SK-N-SH treated with all-trans-retinoic acid at 6 μM for 48 hours (cell line): ENCODE measurements around the gene CHSY1.

Source experiments
- ATAC-seq: fragments of 200-7000 bp; cut with Tn5 transposase; 3 replicates; pipeline ENCODE4 v1.9.1; 2020; ENCODE audit warnings: mild to moderate bottlenecking, moderate library complexity
- ARNTL ChIP-seq: fragments of 450-650 bp; formaldehyde crosslinking; IDR thresholded peaks from 2 replicates; pipeline ENCODE4 v1.5.0; 2020; ENCODE audit warnings: low read depth, mild to moderate bottlenecking, moderate library complexity, borderline replicate concordance
- BACH2 ChIP-seq: fragments of 250-450 bp; sonication (Bioruptor Pico); IDR thresholded peaks from 2 replicates; pipeline ENCODE4 v1.9.0; 2021; ENCODE audit warnings: mild to moderate bottlenecking, borderline replicate concordance
- CREB5 ChIP-seq: fragments of 250-450 bp; sonication (Bioruptor Pico); IDR thresholded peaks from 2 replicates; pipeline ENCODE4 v1.5.1; 2020; ENCODE audit warnings: low read depth, mild to moderate bottlenecking, moderate library complexity
- CSDC2 ChIP-seq: fragments of 250-450 bp; sonication (Bioruptor Pico); IDR thresholded peaks from 2 replicates; pipeline ENCODE4 v1.5.0; 2020; ENCODE audit warnings: mild to moderate bottlenecking, moderate library complexity
- CSRNP3 ChIP-seq: fragments of 250-450 bp; sonication (Bioruptor Pico); IDR thresholded peaks from 2 replicates; pipeline ENCODE4 v1.5.1; 2021; ENCODE audit warnings: mild to moderate bottlenecking, moderate library complexity
- ESRRG ChIP-seq: fragments of 250-450 bp; sonication (Bioruptor Pico); IDR thresholded peaks from 2 replicates; pipeline ENCODE4 v1.6.1; 2021; ENCODE audit warnings: mild to moderate bottlenecking
- GLIS3 ChIP-seq: fragments of 250-450 bp; sonication (Bioruptor Pico); IDR thresholded peaks from 2 replicates; pipeline ENCODE4 v1.5.0; 2020; ENCODE audit warnings: mild to moderate bottlenecking, moderate library complexity
- ISL1 ChIP-seq: fragments of 250-450 bp; sonication (Bioruptor Pico); IDR thresholded peaks from 2 replicates; pipeline ENCODE4 v2.1.2; 2022; ENCODE audit warnings: mild to moderate bottlenecking, moderate library complexity
- OSR1 ChIP-seq: fragments of 250-450 bp; sonication (Bioruptor Pico); IDR thresholded peaks from 2 replicates; pipeline ENCODE4 v1.8.0; 2022; ENCODE audit warnings: moderate library complexity, mild to moderate bottlenecking, inconsistent platforms
- PATZ1 ChIP-seq: fragments of 250-450 bp; sonication (Bioruptor Pico); IDR thresholded peaks from 2 replicates; pipeline ENCODE4 v1.8.0; 2020; ENCODE audit warnings: mild to moderate bottlenecking, moderate library complexity, borderline replicate concordance
- POU6F1 ChIP-seq: fragments of 250-450 bp; sonication (Bioruptor Pico); IDR thresholded peaks from 2 replicates; pipeline ENCODE4 v1.8.0; 2021; ENCODE audit warnings: low read depth, mild to moderate bottlenecking, moderate library complexity, borderline replicate concordance
- RARB ChIP-seq: fragments of 250-450 bp; sonication (Bioruptor Pico); IDR thresholded peaks from 2 replicates; pipeline ENCODE4 v1.8.0; 2021; ENCODE audit warnings: mild to moderate bottlenecking, moderate library complexity
- SNAI2 ChIP-seq: fragments of 250-450 bp; sonication (Bioruptor Pico); IDR thresholded peaks from 2 replicates; pipeline ENCODE4 v1.5.0; 2020; ENCODE audit warnings: mild to moderate bottlenecking, moderate library complexity
- TCF4 ChIP-seq: fragments of 250-450 bp; sonication (Bioruptor Pico); IDR thresholded peaks from 2 replicates; pipeline ENCODE4 v1.8.0; 2021; ENCODE audit warnings: mild to moderate bottlenecking, moderate library complexity, borderline replicate concordance
- TOX ChIP-seq: fragments of 250-450 bp; sonication (Bioruptor Pico); IDR thresholded peaks from 2 replicates; pipeline ENCODE4 v1.8.0; 2021; ENCODE audit warnings: mild to moderate bottlenecking, moderate library complexity, borderline replicate concordance
- TSHZ2 ChIP-seq: fragments of 250-450 bp; sonication (Bioruptor Pico); IDR thresholded peaks from 2 replicates; pipeline ENCODE4 v1.5.0; 2020; ENCODE audit warnings: mild to moderate bottlenecking, moderate library complexity
- ZC3H10 ChIP-seq: fragments of 250-450 bp; sonication (Bioruptor Pico); IDR thresholded peaks from 2 replicates; pipeline ENCODE4 v1.5.1; 2021; ENCODE audit warnings: mild to moderate bottlenecking, moderate library complexity
- ZFP3 ChIP-seq: fragments of 250-450 bp; sonication (Bioruptor Pico); IDR thresholded peaks from 2 replicates; pipeline ENCODE4 v1.5.0; 2020; ENCODE audit warnings: mild to moderate bottlenecking, moderate library complexity
- ZFP30 ChIP-seq: fragments of 450-650 bp; formaldehyde crosslinking; IDR thresholded peaks from 2 replicates; pipeline ENCODE4 v1.5.0; 2022; ENCODE audit warnings: mild to moderate bottlenecking, moderate library complexity
- ZNF565 ChIP-seq: fragments of 450-650 bp; formaldehyde crosslinking; conservative IDR thresholded peaks from 2 replicates; pipeline ENCODE4 v1.5.0; 2020; ENCODE audit warnings: low read depth, mild to moderate bottlenecking, moderate library complexity
- ZNF70 ChIP-seq: fragments of 450-650 bp; formaldehyde crosslinking; IDR thresholded peaks from 2 replicates; pipeline ENCODE4 v1.5.0; 2020; ENCODE audit warnings: mild to moderate bottlenecking, moderate library complexity
- ZNF8 ChIP-seq: fragments of 450-650 bp; formaldehyde crosslinking; IDR thresholded peaks from 2 replicates; pipeline ENCODE4 v1.5.0; 2020; ENCODE audit warnings: mild to moderate bottlenecking, moderate library complexity

Gene CHSY1

GRCh38 chr15:101156061-101156460 is 95.8 kb downstream of the CHSY1 start:
- TF ChIP-seq ESRRG (CRISPR knock-in tag), result no peak
- no peak for TF ChIP-seq POU6F1 (CRISPR knock-in tag)
- TF ChIP-seq ZNF70 (CRISPR knock-in tag), result no peak
- no peak for TF ChIP-seq ZC3H10 (CRISPR knock-in tag)
- no peak for TF ChIP-seq CSRNP3
- TF ChIP-seq ZFP3 (CRISPR knock-in tag), result no peak
- no peak for TF ChIP-seq BACH2 (CRISPR knock-in tag)
- no peak for TF ChIP-seq SNAI2
- no peak for TF ChIP-seq CREB5 (CRISPR knock-in tag)
- TF ChIP-seq ZFP30 (CRISPR knock-in tag), result no peak
- TF ChIP-seq RARB, result no peak
- no peak for TF ChIP-seq GLIS3 (CRISPR knock-in tag)
- TF ChIP-seq ARNTL (CRISPR knock-in tag), result no peak
- no peak for TF ChIP-seq OSR1 (CRISPR knock-in tag)
- no peak for ATAC-seq

- ATAC-seq, result no peak
- TF ChIP-seq ESRRG (CRISPR knock-in tag), result no peak
- TF ChIP-seq ZNF70 (CRISPR knock-in tag), result no peak
- TF ChIP-seq ARNTL (CRISPR knock-in tag), result no peak
- no peak for TF ChIP-seq TOX (CRISPR knock-in tag)
- no peak for TF ChIP-seq ZNF8 (CRISPR knock-in tag)
- no peak for TF ChIP-seq TCF4 (CRISPR knock-in tag)
- TF ChIP-seq ZNF565, result no peak
- TF ChIP-seq GLIS3 (CRISPR knock-in tag), result no peak
- no peak for TF ChIP-seq ZFP3 (CRISPR knock-in tag)
- TF ChIP-seq OSR1 (CRISPR knock-in tag), result no peak
- TF ChIP-seq CSRNP3, result no peak
- TF ChIP-seq ZC3H10 (CRISPR knock-in tag), result no peak
- TF ChIP-seq CSDC2 (CRISPR knock-in tag), result no peak
- no peak for TF ChIP-seq RARB
Measured at GRCh38 chr15:101153801-101154656, 97.8 kb downstream of the CHSY1 start.

DNA sequence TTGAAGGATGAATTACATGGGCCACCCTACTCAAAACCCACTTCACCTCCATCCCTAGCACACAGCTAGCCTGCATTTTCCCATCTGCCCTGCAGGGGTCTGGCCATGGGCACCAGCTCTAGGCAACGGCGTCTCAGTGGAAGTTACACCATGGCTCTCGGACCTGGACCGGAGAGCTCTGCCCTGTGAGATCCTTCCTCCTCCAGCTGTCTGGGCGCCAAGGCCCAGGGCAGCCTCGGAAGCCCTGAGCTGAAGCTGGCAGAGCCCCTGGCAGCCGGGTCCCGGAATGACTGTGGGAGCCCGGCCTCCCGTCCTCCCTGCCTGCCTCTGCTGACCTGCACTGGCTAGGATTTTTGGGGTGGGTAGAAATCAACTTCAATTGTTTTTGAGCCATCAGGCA is 98.9 kb downstream of the CHSY1 start:
- TF ChIP-seq SNAI2, result no peak
- TF ChIP-seq GLIS3 (CRISPR knock-in tag), result no peak
- no peak for TF ChIP-seq ARNTL (CRISPR knock-in tag)
- no peak for TF ChIP-seq ISL1 (CRISPR knock-in tag)
- no peak for TF ChIP-seq ZNF8 (CRISPR knock-in tag)
- TF ChIP-seq OSR1 (CRISPR knock-in tag), result no peak
- no peak for TF ChIP-seq ZFP3 (CRISPR knock-in tag)
- no peak for TF ChIP-seq ZNF70 (CRISPR knock-in tag)
- TF ChIP-seq, all 23 proteins: peak for 0
- ATAC-seq, result peak; percentile 46; the same call in 1 of the 3 replicates

DNA sequence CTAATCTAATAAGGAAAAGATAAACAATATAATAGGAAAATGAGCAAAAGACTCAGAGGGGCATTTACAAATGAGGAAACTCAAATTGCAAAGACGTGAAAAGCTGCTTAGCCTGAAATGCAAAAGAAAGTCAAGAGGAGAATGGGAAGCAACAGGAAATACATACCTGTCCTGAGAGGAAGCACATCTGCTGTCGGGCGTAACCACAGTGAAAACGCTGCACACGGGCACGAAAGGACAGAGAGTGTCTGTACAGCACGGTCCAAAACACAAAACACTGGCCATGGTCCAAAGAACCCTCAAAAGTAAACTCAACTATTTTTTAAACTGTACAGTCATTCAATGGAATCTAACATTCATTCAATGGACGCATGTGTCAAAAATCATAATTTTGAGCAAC is 100.6 kb downstream of the CHSY1 start:
- no peak for ATAC-seq
- TF ChIP-seq POU6F1 (CRISPR knock-in tag), result no peak
- TF ChIP-seq OSR1 (CRISPR knock-in tag), result no peak
- TF ChIP-seq TOX (CRISPR knock-in tag), result no peak
- no peak for TF ChIP-seq TSHZ2 (CRISPR knock-in tag)
- TF ChIP-seq RARB, result no peak
- TF ChIP-seq ZNF8 (CRISPR knock-in tag), result no peak
- TF ChIP-seq CSDC2 (CRISPR knock-in tag), result no peak
- TF ChIP-seq ZNF70 (CRISPR knock-in tag), result no peak
- no peak for TF ChIP-seq PATZ1
